ENCODE measurements around the gene SMPD1. TPM values are rescaled to one million over a fixed set of nuclear protein-coding genes. Genes with fewer than 3 reads are reported as not detected.

Gene SMPD1
- total and polyA plus RNA-seq, 2 donors from 2014 or later = 76.0 to 155 TPM

GRCh38 chr11:6350486-6350885 is 39.8 kb upstream of the SMPD1 start:
- DNase-seq = no peak
- H3K9me3 ChIP-seq (ENCODE audit: control insufficient read depth in 2 of 3, insufficient read depth in 1 of 3, low read length in 3 of 3) = no peaks in the 10 kb centered on the region
- H3K27me3 ChIP-seq (ENCODE audit: control insufficient read depth, insufficient read depth, low read length) = no peaks in the 10 kb centered on the region
- peaks cover 0 to 4% (median 0%) of the 10 kb centered on the region in 3 donors for H3K4me1 ChIP-seq (ENCODE audit: control insufficient read depth in 2 of 3, insufficient read depth in 2 of 3, low read depth in 1 of 3, low read length in 3 of 3)
- intact Hi-C loops (cut with DNase I) = loop anchor here (10.0 kb wide), 1 partner anchor 96 kb away; the partner anchor contains the start of gene CCKBR
- FAIRE-seq = no peak
- no peak overlapping the region for H3K9ac ChIP-seq (ENCODE audit: low read length in 3 of 3)
- no peak overlapping the region for H3K27ac ChIP-seq (ENCODE audit: low read depth in 2 of 2, low read length in 2 of 2)
- no peak for TF ChIP-seq CTCF (IDR thresholded peaks at IDR 0.05; ENCODE audit: borderline replicate concordance, extremely low read depth, insufficient read depth)
- no peaks in the 10 kb centered on the region for H3K36me3 ChIP-seq (ENCODE audit: control insufficient read depth in 2 of 3, insufficient read depth in 3 of 3, low read length in 3 of 3)
- no peak overlapping the region for H3K4me3 ChIP-seq (ENCODE audit: low read length in 3 of 3)

GRCh38 chr11:6351782-6352382 is 38.4 kb upstream of the SMPD1 start:
- no peak overlapping the region for H3K27ac ChIP-seq (ENCODE audit: low read depth in 2 of 2, low read length in 2 of 2)
- no peaks in the 10 kb centered on the region for H3K9me3 ChIP-seq (ENCODE audit: control insufficient read depth in 2 of 3, insufficient read depth in 1 of 3, low read length in 3 of 3)
- no peak overlapping the region for H3K4me3 ChIP-seq (ENCODE audit: low read length in 3 of 3)
- peaks cover 0 to 11% (median under 1%) of the 10 kb centered on the region in 3 donors for H3K4me1 ChIP-seq (ENCODE audit: control insufficient read depth in 2 of 3, insufficient read depth in 2 of 3, low read depth in 1 of 3, low read length in 3 of 3)
- intact Hi-C loops (cut with DNase I) = loop anchor here (10.0 kb wide), 1 partner anchor 97 kb away; the partner anchor contains the start of gene CCKBR
- no peak for DNase-seq
- no peaks in the 10 kb centered on the region for H3K36me3 ChIP-seq (ENCODE audit: control insufficient read depth in 2 of 3, insufficient read depth in 3 of 3, low read length in 3 of 3)
- no peak for TF ChIP-seq CTCF (IDR thresholded peaks at IDR 0.05; ENCODE audit: borderline replicate concordance, extremely low read depth, insufficient read depth)
- no peak overlapping the region for H3K9ac ChIP-seq (ENCODE audit: low read length in 3 of 3)
- no peak for FAIRE-seq
- H3K27me3 ChIP-seq (ENCODE audit: control insufficient read depth, insufficient read depth, low read length) = no peaks in the 10 kb centered on the region

DNA sequence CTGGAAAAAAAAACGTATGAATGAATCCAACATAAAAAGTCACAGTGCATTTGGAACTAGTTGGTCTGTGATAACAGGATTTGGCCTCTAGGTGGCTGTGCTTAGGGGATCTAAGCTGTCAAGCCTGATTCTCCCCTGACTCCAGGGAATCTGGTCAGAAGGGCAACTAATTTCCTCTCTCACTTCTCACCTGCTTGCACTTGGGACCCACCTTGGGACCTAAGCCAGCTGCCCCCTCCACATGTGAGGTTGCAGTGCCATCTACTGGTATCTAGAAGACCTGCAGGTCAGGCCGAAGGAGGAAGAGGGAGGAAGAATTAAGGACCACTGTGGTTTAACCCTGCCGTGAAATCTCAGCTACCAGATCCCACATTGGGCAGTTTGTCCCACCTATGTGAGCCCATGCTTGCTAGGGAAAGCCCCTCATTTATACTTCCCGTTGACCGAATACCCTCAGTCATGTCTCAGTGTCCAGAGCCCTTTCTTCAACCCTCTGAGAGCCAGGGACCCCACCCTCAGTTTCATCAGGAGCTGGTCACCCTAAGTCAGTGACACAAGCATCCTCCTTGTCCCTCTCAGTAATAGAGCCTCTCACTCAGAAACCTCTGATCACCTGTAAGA is 36.8 kb upstream of the SMPD1 start:
- intact Hi-C loops (cut with DNase I) = loop anchor here (10.0 kb wide), 1 partner anchor 99 kb away; the partner anchor contains the start of gene CCKBR
- peak; percentile 27 for FAIRE-seq

More for the DNA sequence above, 36.8 kb upstream of the SMPD1 start:
- H3K4me1 ChIP-seq (ENCODE audit: control insufficient read depth in 2 of 3, insufficient read depth in 2 of 3, low read depth in 1 of 3, low read length in 3 of 3) = peaks cover 0 to 15% (median 2%) of the 10 kb centered on the region in 3 donors
- DNase-seq = peak; percentile 70 to 88 (median 79)
- no peak overlapping the region for H3K4me3 ChIP-seq (ENCODE audit: low read length in 3 of 3)
- no peaks in the 10 kb centered on the region for H3K36me3 ChIP-seq (ENCODE audit: control insufficient read depth in 2 of 3, insufficient read depth in 3 of 3, low read length in 3 of 3)
- peak; percentile 92 for TF ChIP-seq CTCF (IDR thresholded peaks at IDR 0.05; ENCODE audit: borderline replicate concordance, extremely low read depth, insufficient read depth)
- H3K9ac ChIP-seq (ENCODE audit: low read length in 3 of 3) = no peak overlapping the region
- H3K27me3 ChIP-seq (ENCODE audit: control insufficient read depth, insufficient read depth, low read length) = no peaks in the 10 kb centered on the region
- no peak overlapping the region for H3K27ac ChIP-seq (ENCODE audit: low read depth in 2 of 2, low read length in 2 of 2)
- H3K9me3 ChIP-seq (ENCODE audit: control insufficient read depth in 2 of 3, insufficient read depth in 1 of 3, low read length in 3 of 3) = no peaks in the 10 kb centered on the region
